KOPT-K1 (cell line): ENCODE results near the gene FGFR2.
"Not testable (repeated sequence)": the region's sequence is repeated elsewhere in the genome, so short reads cannot be mapped to it uniquely, and the experiment has no call there.

Experiments
- H3K27ac ChIP-seq: fragments of 200-600 bp; sonication (generic); 2 replicates; pipeline ENCODE4 v1.5.1; 2016; ENCODE audit warnings: antibody characterized with exemption, mild to moderate bottlenecking, low read depth, low read length; ENCODE audit not compliant: poor library complexity, severe bottlenecking
- H3K36me3 ChIP-seq: fragments of 200-600 bp; sonication (generic); 2 replicates; pipeline ENCODE4 v1.5.1; 2017; ENCODE audit warnings: antibody characterized with exemption, mild to moderate bottlenecking, low read length, moderate library complexity; ENCODE audit not compliant: insufficient read depth
- H3K9me3 ChIP-seq: fragments of 200-600 bp; sonication (generic); 2 replicates; pipeline ENCODE4 v1.5.1; 2017; ENCODE audit warnings: antibody characterized with exemption, low read length, mild to moderate bottlenecking; ENCODE audit not compliant: insufficient read depth, poor library complexity, severe bottlenecking

The FGFR2 gene

GRCh38 chr10:121531830-121532178, 66.4 kb downstream of the FGFR2 start:
- no peaks in the 10 kb centered on the region for H3K9me3 ChIP-seq
- H3K27ac ChIP-seq = no peak overlapping the region
- no peaks in the 10 kb centered on the region for H3K36me3 ChIP-seq

GRCh38 chr10:121531076-121531829, 67.0 kb downstream of the FGFR2 start:
- Histone ChIP-seq H3K36me3 (no peaks in the 10 kb centered on the region), H3K27ac (no peak overlapping the region), H3K9me3 (no peaks in the 10 kb centered on the region)

- Histone ChIP-seq H3K9me3 (no peaks in the 10 kb centered on the region), H3K27ac (no peak overlapping the region), H3K36me3 (no peaks in the 10 kb centered on the region)
Measured at GRCh38 chr10:121530481-121531075, 67.7 kb downstream of the FGFR2 start.

GRCh38 chr10:121527690-121528089, 70.6 kb downstream of the FGFR2 start:
- Histone ChIP-seq H3K36me3 (no peaks in the 10 kb centered on the region), H3K27ac (no peak overlapping the region), H3K9me3 (no peaks in the 10 kb centered on the region)

GRCh38 chr10:121526801-121527221, 71.4 kb downstream of the FGFR2 start:
- no peak overlapping the region for H3K27ac ChIP-seq
- H3K36me3 ChIP-seq = no peaks in the 10 kb centered on the region
- no peaks in the 10 kb centered on the region for H3K9me3 ChIP-seq

- H3K27ac ChIP-seq = no peak overlapping the region
- no peaks in the 10 kb centered on the region for H3K9me3 ChIP-seq
- H3K36me3 ChIP-seq = no peaks in the 10 kb centered on the region
Measured at GRCh38 chr10:121526135-121526790, 72.0 kb downstream of the FGFR2 start.

GRCh38 chr10:121525251-121526134, 72.8 kb downstream of the FGFR2 start:
- H3K36me3 ChIP-seq = no peaks in the 10 kb centered on the region

GRCh38 chr10:121524157-121524817, 74.0 kb downstream of the FGFR2 start:
- no peaks in the 10 kb centered on the region for H3K36me3 ChIP-seq

More at GRCh38 chr10:121525251-121526134, 72.8 kb downstream of the FGFR2 start:
- no peaks in the 10 kb centered on the region for H3K9me3 ChIP-seq
- no peak overlapping the region for H3K27ac ChIP-seq

GRCh38 chr10:121522831-121523230, 75.4 kb downstream of the FGFR2 start:
- H3K27ac ChIP-seq = no peak overlapping the region

More at GRCh38 chr10:121524157-121524817, 74.0 kb downstream of the FGFR2 start:
- H3K27ac ChIP-seq = no peak overlapping the region
- no peaks in the 10 kb centered on the region for H3K9me3 ChIP-seq

GRCh38 chr10:121521794-121522556, 76.3 kb downstream of the FGFR2 start:
- Histone ChIP-seq H3K36me3 (no peaks in the 10 kb centered on the region), H3K27ac (no peak overlapping the region), H3K9me3 (no peaks in the 10 kb centered on the region)

More at GRCh38 chr10:121522831-121523230, 75.4 kb downstream of the FGFR2 start:
- no peaks in the 10 kb centered on the region for H3K36me3 ChIP-seq
- H3K9me3 ChIP-seq = no peaks in the 10 kb centered on the region

GRCh38 chr10:121520526-121520925, 77.7 kb downstream of the FGFR2 start:
- not testable (repeated sequence) for H3K36me3 ChIP-seq, H3K9me3 ChIP-seq, H3K27ac ChIP-seq

- Histone ChIP-seq H3K36me3 (no peaks in the 10 kb centered on the region), H3K9me3 (no peaks in the 10 kb centered on the region), H3K27ac (no peak overlapping the region)
Measured at GRCh38 chr10:121519901-121520493, 78.2 kb downstream of the FGFR2 start.

GRCh38 chr10:121519411-121519810, 78.8 kb downstream of the FGFR2 start:
- H3K9me3 ChIP-seq = no peaks in the 10 kb centered on the region
- H3K36me3 ChIP-seq = no peaks in the 10 kb centered on the region
- no peak overlapping the region for H3K27ac ChIP-seq
